Lower lobe of right lung (tissue), 2 donors: Measurements from ENCODE around the gene MCM6. TPM values are rescaled to one million over a fixed set of nuclear protein-coding genes. Genes with fewer than 3 reads are reported as not detected.

Source experiments
- ATAC-seq, 2 donors: fragments of 200-7000 bp; cut with Tn5 transposase; one replicate each; pipeline ENCODE4 v1.9.1; 2020 to 2022; ENCODE audit warnings: mild to moderate bottlenecking in 2 of 2, moderate library complexity in 2 of 2
- DNase-seq: peaks from one replicate; pipeline ENCODE4 v3.0.0-alpha.2; 2020
- H3K27ac ChIP-seq: fragments of 200-600 bp; one replicate; pipeline ENCODE4 v1.8.0; 2022
- H3K27me3 ChIP-seq: fragments of 200-600 bp; one replicate; pipeline ENCODE4 v1.8.0; 2022; ENCODE audit warnings: low read depth
- H3K36me3 ChIP-seq: fragments of 200-600 bp; one replicate; pipeline ENCODE4 v1.8.0; 2022; ENCODE audit warnings: mild to moderate bottlenecking
- H3K4me1 ChIP-seq: fragments of 200-600 bp; one replicate; pipeline ENCODE4 v1.8.0; 2022
- H3K4me3 ChIP-seq: fragments of 200-600 bp; one replicate; pipeline ENCODE4 v1.8.0; 2022; ENCODE audit warnings: mild to moderate bottlenecking
- H3K9me3 ChIP-seq: fragments of 200-600 bp; one replicate; pipeline ENCODE4 v1.8.0; 2022
- CTCF ChIP-seq: fragments of 200-600 bp; IDR thresholded peaks from one replicate; pipeline ENCODE4 v1.8.0; 2022; ENCODE audit warnings: antibody characterized with exemption, mild to moderate bottlenecking
- intact Hi-C: fragments of 100-400 bp; cut with DNase I; formaldehyde crosslinking; loops from one replicate; pipeline ENCODE4 v1.11.0; 2022
- long read RNA-seq: library from polyadenylated mRNA; unstranded; transcript quantifications from one replicate; pipeline ENCODE4 v2.0.0, GENCODE V29; 2021
- total RNA-seq: library from RNA; stranded (reverse); fragmentation: NEBNext Ultra II Directional; extraction: Animal tissue kit (Norgen Biotek cat#: 25700); gene quantifications from one replicate; pipeline ENCODE4 v1.2.1, GENCODE V29; 2021
- donor health status: DM: no; HTN: yes; CAD: no; lungs with severe emphysema.

Gene MCM6
- 8.7 TPM for total RNA-seq
- long read RNA-seq, transcript MCM6-201 (17 exons, 3,736 nt) = major isoform, 16 of 18 reads
- long read RNA-seq, partial matches to known transcripts = 1 of 18 reads
- long read RNA-seq, other reads (novel, unspliced or antisense) = 1 of 18 reads

GRCh38 chr2:135876066-135876711 lies at the start of gene MCM6:
Gene MCM6 (minus strand): TSS chr2:135876443. CDS start chr2:135876365, 78 bp downstream.
- Histone ChIP-seq H3K9me3 (no peaks in the 10 kb centered on the region), H3K27me3 (no peaks in the 10 kb centered on the region), H3K36me3 (peaks cover 4% of the 10 kb centered on the region), H3K27ac (peak within 1 kb of the TSS; percentile 82), H3K4me1 (peaks cover 17% of the 10 kb centered on the region), H3K4me3 (peak within 1 kb of the TSS; percentile 82)
- DNase-seq (peak; percentile 98), ATAC-seq (peak; percentile 99 to 100)
- peak; percentile 26 for TF ChIP-seq CTCF
- intact Hi-C loops = no loop called here

- H3K27ac ChIP-seq = no peak overlapping the region
- no peak for TF ChIP-seq CTCF
- DNase-seq (no peak), ATAC-seq (no peak)
- peaks cover 41% of the 10 kb centered on the region for H3K36me3 ChIP-seq
- H3K4me3 ChIP-seq = no peak overlapping the region
- no peaks in the 10 kb centered on the region for H3K27me3 ChIP-seq
- H3K9me3 ChIP-seq = no peaks in the 10 kb centered on the region
- H3K4me1 ChIP-seq = no peaks in the 10 kb centered on the region
- intact Hi-C loops = no loop called here
These were observed 49.3 kb upstream of the MCM6 start for GRCh38 chr2:135925571-135925970.

- Histone ChIP-seq H3K4me3 (no peak overlapping the region), H3K4me1 (no peaks in the 10 kb centered on the region), H3K9me3 (no peaks in the 10 kb centered on the region), H3K27ac (no peak overlapping the region), H3K27me3 (no peaks in the 10 kb centered on the region), H3K36me3 (peaks cover 30% of the 10 kb centered on the region)
- ATAC-seq = no peak
- no peak for DNase-seq
- intact Hi-C loops = loop anchor here (10.0 kb wide), 1 partner anchor 469 kb away; no protein-coding TSS in a partner anchor
- TF ChIP-seq CTCF = peak; percentile 52
These were observed 40.0 kb upstream of the MCM6 start for GRCh38 chr2:135916207-135916606.

DNA sequence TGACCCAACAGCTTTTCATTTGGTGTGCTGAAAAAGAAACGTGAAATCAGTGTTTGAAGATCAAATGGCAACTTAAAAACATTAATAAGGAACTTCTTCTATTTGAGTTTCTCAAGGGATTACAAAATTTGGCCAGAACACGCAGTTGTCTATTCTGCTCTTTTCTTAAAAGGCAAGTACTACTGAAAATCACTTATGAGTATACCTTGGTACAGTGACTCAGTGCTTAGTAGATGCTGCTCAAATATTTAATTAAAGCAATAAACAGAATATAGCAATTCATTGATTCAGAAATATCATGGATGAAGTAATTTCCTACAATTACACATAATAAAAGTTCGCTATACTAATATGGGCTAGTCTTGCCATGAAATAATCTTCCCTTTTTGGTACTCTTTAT lies 38.2 kb upstream of the MCM6 start:
- TF ChIP-seq CTCF = no peak
- DNase-seq (no peak), ATAC-seq (no peak)
- no peak overlapping the region for H3K4me3 ChIP-seq
- H3K27ac ChIP-seq = no peak overlapping the region
- H3K36me3 ChIP-seq = peaks cover 36% of the 10 kb centered on the region
- intact Hi-C loops = loop anchor here (10.0 kb wide), 1 partner anchor 470 kb away; no protein-coding TSS in a partner anchor
- no peaks in the 10 kb centered on the region for H3K9me3 ChIP-seq
- H3K27me3 ChIP-seq = no peaks in the 10 kb centered on the region
- no peaks in the 10 kb centered on the region for H3K4me1 ChIP-seq

DNA sequence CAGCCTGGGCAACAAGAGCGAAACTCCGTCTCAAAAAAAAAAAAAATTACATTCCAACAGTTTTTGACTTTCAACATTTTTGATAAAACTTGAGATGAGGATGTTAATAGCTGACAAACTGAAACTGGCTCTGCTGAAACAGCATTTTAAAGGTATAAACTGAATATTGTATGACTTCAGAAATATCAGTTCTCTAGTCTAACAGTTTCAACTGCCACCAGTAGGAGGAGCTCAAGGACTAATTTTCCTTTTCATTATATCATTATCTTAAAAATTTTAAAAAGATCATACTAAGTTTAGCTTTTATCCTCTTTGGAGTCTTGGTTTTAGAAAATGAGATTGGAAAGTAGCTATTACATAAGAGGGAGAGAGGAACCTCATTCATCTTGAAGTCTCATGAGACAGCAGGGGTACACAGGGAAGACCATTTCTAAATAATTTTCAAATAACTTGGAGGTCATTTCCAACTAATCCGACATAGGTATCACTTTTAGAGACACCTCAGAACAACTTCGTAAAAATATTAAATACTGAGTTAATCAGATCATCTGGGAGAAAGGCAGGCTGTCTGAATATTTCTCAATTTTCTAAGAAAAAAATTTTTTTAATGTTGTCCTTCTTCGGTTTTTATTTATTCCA lies 37.6 kb upstream of the MCM6 start:
- no peak for DNase-seq
- TF ChIP-seq CTCF = peak; percentile 78
- peak in 1 of 2 donors; percentile 53 for ATAC-seq
- no peak overlapping the region for H3K27ac ChIP-seq
- H3K9me3 ChIP-seq = no peaks in the 10 kb centered on the region
- no peaks in the 10 kb centered on the region for H3K27me3 ChIP-seq
- no peak overlapping the region for H3K4me3 ChIP-seq
- H3K36me3 ChIP-seq = peaks cover 37% of the 10 kb centered on the region
- intact Hi-C loops = loop anchor here (10.0 kb wide), 1 partner anchor 471 kb away; no protein-coding TSS in a partner anchor
- H3K4me1 ChIP-seq = no peaks in the 10 kb centered on the region
